ACHN (cell line): ENCODE data around the gene GPAM.
"Not testable (repeated sequence)": the region's sequence is repeated elsewhere in the genome, so short reads cannot be mapped to it uniquely, and the experiment has no call there.

Experiments used
- DNase-seq: peaks from one replicate; pipeline ENCODE4 v3.0.0-alpha.2; 2015
- in situ Hi-C: cut with HindIII; loops from 2 replicates; pipeline ENCODE4 v1.10.0; 2017; ENCODE audit warnings: low sequenced_read_pairs, low pct_ligation_motif_present, low pct_unique_long_range_greater_than_20kb

The GPAM gene, protein sequence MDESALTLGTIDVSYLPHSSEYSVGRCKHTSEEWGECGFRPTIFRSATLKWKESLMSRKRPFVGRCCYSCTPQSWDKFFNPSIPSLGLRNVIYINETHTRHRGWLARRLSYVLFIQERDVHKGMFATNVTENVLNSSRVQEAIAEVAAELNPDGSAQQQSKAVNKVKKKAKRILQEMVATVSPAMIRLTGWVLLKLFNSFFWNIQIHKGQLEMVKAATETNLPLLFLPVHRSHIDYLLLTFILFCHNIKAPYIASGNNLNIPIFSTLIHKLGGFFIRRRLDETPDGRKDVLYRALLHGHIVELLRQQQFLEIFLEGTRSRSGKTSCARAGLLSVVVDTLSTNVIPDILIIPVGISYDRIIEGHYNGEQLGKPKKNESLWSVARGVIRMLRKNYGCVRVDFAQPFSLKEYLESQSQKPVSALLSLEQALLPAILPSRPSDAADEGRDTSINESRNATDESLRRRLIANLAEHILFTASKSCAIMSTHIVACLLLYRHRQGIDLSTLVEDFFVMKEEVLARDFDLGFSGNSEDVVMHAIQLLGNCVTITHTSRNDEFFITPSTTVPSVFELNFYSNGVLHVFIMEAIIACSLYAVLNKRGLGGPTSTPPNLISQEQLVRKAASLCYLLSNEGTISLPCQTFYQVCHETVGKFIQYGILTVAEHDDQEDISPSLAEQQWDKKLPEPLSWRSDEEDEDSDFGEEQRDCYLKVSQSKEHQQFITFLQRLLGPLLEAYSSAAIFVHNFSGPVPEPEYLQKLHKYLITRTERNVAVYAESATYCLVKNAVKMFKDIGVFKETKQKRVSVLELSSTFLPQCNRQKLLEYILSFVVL

DNA sequence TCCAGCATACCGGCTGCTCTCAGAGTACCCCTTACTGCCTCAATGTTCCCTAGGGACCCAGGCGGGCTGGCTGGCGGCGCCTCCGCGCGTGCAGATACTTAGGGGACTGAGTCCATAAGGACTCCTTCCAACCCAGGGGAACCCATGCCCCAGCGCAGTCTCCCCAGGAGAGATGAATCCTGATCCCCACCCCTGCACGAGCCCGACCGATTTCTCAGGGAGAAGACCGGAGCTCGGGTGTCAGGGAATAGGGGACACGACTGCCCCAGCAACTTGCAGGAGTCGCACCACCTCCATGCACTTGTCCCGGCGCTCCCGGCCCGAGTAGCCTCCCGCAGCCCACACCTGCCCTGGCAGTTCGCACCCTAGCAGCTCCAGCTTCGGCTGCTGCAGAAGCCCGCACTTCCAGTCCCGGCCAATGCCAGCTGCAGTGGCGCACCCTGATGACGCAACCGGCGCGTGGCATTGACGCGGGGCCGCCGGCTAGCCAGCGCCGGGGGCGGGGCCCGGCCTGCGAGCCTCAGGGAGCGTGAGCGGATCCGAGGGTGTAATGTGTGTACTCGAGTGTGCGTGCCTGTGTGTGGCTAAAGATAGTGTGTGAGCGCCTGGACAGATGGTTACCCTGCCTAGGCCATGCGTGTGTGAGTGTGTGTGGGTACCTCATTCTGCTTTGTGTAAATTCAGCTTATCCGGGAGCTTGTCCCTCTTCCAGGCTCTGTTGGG, at the start of gene GPAM:
Gene GPAM (minus strand): TSS at position 437 of the 723 bp plus-strand sequence. CDS start 1,981 bp downstream, outside the sequence.
- in situ Hi-C loops: loop anchor here (25.0 kb wide), 1 partner anchor 129 kb away; no protein-coding TSS in a partner anchor
- peak; percentile 94 for DNase-seq

DNA sequence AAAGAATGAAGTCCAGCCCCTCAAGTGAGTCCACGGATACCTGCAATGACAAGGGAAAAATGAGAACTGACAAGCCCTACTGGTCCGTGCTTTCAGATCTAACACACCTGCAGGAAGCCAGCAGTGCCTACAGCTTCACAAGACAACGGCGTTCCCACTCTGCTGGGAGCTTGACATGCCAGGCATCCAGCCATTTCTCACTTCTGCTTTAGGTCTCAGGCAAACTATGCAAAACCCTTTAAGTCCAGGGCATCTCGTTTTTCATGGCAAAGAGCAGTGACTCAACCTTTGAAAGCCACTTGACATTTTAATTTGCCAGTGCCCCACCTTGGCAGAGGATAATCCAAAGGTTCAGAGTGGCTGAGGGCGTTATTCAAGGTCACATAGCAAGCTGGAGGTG, 49.1 kb upstream of the GPAM start:
- no peak for DNase-seq

DNA sequence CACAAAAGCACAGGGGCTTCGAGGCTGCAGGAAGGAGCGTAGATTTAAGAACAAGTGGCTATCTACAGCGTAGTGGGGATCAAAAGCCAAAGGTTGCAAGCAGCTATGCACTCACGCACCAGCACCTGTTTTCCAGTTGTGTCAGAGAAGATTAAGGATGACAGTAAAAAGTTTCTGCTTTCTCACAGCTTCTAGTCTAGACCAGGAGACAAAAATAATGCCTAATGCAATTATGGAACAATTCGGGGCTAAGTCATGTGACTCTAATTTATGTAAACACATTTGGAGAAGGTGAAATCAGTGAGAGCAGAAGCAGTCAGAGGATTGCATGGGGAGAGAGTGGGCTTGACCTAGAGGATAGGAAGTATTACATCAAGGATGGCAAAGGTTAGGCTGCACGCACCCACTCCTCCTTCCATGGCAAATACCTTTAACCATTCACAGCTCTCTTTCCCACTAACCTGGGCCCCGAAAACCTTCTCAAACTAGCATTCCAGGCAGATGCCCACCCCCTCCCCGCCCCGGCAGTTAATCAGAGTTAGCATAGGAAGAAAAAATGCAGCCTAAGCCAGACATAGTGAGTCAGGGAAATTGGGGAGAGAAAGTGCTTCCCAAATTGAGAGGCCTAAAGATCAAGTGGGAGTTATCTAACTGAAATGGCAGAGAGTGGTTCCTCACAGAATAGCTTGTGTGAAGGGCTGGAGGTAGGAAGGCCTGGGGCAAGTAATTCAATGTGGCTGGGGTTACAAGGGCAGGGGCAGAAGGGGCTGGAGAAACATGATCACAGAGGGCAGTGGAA, 48.2 kb upstream of the GPAM start:
- in situ Hi-C loops: no loop called here
- no peak for DNase-seq

More for the DNA sequence above, 49.1 kb upstream of the GPAM start:
- in situ Hi-C loops: no loop called here

DNA sequence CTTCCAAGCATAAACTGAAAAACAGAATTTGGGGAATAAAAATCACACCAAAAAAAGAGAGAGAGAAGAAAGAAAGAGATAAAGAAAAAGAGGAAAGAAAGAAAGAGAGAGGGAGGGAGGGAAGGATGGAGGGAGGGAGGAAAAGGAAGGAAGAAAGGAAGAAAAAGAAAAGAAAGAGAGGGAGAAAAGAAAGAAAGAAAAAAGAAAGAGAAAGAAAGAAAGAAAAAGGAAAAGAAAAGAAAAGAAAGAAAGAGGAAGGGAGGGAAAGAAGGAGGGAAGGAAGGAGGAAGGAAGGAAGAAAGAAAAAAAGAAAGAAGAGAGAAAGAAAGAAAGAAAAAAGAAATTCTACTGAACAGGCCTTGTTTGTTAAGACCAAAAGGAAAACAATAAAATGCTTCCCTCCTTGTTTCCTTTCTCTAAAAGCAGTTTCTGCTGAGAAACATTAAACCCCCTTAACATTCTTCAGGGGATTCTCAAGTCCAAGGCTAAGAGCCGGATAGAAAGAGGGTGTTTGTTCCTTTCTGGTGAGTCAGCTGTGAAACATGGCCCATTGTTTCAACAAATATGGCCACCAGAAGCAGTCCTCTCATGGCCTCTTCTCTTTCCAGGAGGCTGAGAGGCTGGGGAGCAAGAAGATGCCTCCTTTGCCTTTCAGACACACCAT, 46.9 kb upstream of the GPAM start:
- no peak for DNase-seq
- in situ Hi-C loops: no loop called here

DNA sequence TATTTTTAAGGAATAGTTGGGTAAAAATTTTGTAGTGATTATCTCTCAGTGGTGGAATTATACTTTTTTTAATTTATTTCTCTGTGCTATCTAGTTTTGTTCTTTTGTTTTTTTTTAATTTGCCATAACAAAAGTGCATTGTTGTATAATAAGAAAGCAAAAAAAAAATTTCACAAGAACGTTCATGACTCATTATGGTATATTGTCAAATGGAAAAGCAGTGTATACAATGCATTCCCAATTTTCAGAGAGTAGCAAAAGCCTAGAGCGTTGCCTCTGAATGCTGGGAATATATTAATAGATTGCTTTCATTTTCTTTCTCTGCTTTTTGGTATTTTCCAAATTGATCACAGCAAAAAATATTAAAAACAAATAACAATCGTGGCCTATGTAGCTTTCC, 46.3 kb upstream of the GPAM start:
- no peak for DNase-seq
- in situ Hi-C loops: no loop called here

DNA sequence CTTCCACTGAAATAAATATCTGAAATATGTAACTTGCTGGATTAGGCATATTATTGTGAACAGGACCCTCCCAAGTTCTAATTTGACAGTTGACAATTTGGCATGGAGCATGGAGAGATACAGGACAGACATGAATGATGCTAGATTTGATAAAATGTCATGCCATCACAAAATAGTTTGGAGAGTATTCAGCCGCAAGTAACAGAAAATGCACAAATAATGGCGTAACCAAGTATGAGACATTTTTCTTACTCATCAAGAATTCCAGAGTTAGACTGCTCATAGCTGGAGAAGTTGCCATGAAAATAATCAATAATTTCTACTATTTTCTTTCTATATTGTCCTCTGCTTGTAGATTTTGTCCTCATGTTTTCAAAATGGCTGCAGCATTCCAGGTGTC, 45.5 kb upstream of the GPAM start:
- in situ Hi-C loops: no loop called here
- no peak for DNase-seq

DNA sequence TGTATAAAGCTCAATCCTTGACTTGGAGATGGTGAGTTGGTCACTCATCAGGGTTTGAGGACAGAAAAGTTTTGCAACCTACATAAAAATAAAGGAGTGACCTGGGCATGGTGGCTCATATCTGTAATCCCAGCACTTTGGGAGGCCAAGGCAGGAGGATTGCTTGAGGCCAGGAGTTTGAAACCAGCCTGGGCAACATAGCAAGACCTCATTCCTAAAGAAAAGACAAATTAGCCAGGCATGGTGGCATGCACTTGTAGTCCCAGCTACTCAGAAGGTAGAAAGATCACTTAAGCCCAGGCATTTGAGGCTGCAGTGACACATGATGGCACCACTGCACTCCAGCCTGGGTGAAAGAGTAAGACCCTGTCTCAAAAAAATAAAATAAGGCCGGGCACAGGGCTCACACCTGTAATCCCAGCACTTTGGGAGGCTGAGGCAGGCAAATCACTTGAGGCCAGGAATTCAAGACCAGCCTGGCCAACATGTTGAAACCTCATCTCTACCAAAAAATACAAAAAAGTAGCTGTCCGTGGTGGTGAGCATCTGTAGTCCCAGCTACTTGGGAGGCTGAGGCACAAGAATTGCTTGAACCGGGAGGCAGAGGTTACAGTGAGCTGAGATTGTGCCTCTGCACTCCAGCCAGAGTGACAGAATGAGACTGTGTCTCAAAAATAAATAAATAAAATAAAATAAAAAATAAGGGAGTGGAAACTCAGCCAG, 45.0 kb upstream of the GPAM start:
- in situ Hi-C loops, DNase-seq: not testable (repeated sequence)

DNA sequence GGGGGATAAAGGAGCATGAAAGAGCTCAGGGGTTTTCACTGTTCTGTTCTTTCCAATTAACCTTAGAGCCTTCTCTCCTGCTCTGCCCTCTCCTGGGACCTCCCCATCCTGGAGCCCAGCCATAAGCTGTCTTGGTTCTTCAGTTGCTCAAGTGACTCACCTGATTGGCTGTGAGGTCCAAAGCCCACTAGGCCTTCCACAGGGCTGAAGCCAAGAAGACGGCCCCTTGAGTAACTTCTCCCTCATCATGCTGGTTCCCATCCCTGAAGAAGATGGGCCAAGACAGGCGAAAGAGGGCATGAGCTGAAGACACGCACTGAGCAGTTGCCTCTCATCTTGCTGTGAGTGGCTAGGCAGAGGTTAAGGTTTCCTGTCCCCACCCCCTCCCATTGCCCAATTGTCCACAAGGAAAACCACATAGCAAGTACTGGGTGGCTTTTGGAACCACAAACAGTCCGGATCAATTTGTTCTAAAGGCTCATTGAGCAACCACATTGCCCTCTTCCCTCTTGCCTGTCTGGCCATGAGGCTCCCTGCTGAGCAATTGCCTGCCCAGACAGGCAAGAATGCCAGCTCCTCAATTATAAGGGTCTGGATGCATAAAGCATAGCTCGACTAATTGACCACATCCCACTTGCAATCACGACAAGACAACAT, 43.9 kb upstream of the GPAM start:
- in situ Hi-C loops: no loop called here

DNA sequence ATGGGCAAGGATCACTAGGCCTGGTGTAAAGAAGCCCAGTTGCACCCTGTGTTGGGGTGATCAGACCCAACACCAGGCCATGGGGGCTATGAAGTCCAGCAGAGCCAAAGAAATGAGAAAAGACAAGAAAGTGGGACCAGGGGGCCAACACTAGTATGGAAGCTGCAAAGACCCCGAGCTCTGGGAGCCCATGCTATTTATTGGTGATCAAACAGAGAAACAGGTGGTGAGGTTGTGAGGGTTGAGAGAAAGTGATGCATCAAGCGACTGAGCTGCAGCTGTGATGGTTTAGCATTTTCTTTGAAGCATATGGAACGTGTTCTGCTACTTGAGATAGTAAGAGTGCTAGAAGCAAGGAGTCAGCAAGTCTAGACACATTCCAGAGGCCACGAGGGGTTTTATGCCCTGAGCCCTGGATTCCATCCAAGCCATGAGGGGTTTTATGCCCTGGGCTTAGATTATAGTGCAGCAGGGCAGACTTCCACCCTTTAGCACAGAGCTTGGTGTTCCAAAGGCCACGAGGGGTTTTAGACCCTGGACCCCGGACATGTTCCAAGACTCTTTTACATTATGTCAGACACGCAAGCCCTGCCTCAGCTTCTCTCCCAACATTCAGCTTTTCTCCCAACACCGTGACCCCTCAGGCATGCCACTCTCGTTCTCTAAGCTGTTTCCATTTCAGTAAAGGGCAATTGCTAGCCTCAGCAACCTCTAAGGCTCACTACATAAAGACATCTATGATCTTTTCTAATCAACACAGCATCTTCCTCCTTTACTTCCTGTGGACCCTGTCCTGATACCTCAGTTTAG, 43.1 kb upstream of the GPAM start:
- in situ Hi-C loops: no loop called here

More for the DNA sequence above, 43.9 kb upstream of the GPAM start:
- DNase-seq: no peak

DNA sequence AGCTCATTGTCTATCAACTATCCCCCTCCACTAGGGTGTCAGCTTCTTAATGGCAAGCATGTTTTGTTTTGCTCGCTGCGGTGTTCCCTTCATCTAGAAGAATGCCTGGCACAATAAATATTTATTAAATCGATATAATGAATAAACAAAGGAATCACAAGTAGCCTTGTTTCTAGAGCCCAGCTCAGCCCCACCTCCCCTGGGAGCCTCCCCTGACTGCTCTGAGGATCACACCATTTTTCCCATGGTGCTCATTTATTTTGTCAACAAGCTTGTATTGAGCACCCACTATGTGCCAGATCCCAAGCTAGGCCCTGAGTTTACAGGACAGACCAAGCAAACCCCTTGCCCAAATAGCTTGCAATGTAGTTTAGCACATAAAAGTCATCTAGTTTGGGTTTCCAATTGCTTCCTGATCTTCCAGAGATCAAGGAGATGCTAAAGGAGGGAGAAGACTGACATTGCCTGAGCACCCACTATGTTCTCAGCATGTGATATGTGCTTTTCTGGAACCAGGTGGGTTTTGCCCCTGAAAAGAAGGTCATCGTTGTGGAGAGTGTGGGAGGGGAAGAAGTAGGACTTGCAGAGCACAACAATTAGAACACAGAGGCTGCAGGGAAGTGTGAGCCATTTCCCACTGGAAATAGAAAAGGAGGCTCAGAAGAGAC, 42.3 kb upstream of the GPAM start:
- in situ Hi-C loops: no loop called here
- no peak for DNase-seq

More for the DNA sequence above, 43.1 kb upstream of the GPAM start:
- no peak for DNase-seq

DNA sequence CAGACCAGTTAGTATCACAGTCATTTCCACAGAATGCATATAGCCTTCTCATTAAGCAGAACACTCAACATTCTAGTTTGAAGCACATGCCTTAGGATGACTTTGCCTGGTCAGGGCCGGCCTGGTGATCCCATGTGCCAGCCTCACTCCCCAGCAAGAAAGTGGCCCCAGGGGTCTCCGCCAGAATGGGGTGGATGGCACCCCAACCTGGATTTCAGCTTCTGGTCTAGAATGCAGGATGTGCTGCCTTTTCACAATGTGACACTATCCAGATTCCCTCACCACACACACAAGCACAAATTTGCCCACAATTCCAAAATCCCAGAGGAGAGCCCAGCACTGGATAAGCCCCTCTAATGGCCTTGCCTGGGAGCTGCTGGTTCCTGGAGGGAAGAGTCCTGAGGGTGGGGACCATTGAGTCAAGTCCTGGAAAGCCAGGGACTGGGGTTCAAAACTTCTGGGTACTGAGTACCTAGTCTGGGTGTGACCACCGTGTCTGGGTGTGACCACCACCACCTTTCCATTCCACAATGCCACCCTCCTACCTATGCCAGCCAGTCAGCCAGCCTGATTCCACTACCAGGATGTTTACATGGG, 41.5 kb upstream of the GPAM start:
- DNase-seq: no peak
- in situ Hi-C loops: no loop called here

DNA sequence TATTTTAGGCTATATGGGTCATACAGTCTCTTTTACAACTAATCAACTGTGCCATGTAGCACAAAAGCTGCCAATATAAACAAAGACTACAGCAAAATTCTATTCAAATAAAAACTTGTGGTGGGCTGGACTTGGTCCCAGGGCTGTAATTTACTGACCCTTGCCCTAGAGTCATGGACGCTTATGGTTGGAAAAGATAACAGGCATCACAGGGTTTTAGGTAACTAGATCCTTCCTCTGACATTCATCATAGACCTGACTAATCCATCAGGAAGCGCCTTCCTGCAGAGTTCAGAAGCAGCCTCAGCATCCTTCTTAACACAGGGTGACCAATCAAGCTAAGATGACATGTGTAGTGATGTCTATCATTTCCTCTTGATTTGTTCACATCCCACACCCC, 40.2 kb upstream of the GPAM start:
- in situ Hi-C loops: no loop called here
- no peak for DNase-seq

DNA sequence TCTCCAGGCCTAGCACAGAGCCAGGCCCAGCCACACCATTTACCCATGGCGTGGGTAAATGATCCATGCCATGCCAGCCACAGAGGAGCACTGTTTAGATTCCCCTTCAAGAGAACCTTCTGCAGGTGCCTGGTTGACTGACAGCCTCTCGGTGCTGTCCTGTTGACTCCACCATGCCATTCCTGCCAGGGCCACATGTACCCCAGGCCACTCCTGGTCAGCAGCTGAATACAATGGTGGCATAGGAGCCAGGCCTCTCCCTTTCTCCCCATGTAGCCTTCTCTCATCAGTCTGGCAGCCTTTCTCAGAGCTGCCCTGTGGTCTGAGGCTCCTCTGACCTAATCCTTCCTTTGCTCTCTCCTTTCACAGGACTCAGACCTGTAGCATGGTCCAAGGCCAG, 39.2 kb upstream of the GPAM start:
- DNase-seq: no peak
- in situ Hi-C loops: no loop called here

DNA sequence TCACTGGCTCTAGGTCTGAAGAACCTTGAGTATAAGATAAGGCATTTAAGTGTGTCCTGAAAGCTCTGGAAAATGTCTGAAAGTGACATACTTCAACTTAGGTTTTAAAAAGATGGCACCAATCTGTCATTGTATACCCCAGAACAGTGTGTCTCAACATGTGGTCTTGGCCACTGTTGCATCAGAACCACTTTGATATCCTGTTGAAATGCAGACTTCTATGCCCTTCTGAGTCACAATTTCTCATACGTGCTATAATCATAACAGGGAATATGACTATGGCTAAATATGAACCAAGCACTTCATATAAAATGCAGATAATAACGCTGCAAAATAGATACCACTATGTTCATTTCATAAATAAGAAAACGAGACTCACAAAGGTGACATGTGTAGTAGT, 38.0 kb upstream of the GPAM start:
- in situ Hi-C loops: no loop called here
- DNase-seq: no peak

DNA sequence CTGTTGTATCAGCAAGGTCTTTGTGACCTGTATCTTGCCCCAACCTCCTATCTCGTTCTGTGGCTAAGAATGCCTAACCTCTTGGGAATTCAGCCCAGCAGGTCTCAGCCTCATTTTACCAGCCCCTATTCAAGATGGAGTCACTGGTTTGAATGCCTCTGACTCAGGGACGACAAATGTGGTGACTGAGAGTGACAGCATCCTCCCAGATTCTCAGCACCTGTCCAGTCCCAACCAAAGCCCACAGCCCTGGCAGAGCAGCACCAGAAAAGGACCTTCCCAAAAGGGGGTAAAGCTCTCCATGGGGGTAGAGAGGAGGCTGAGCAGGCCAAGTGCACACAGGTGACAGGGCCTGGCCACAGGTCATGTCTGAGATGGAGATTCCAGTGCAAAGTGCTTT, 35.4 kb upstream of the GPAM start:
- in situ Hi-C loops: no loop called here
- no peak for DNase-seq
